K562 (cell line): ENCODE data around the gene SPIN1. TPM values are rescaled to one million over a fixed set of nuclear protein-coding genes. Genes with fewer than 3 reads are reported as not detected.

Source experiments
- ATAC-seq: fragments of 200-7000 bp; cut with Tn5 transposase; 3 replicates; pipeline ENCODE4 v1.9.1; 2020; ENCODE audit warnings: moderate library complexity
- BruUV-seq: library from RNA; stranded (reverse); fragments of 400-500 nt; replicated peaks from 2 replicates; lab custom pipeline; 2021; lab: Mats Ljungman, UMichigan
- CTCF ChIA-PET: fragments of 300-600 bp; formaldehyde crosslinking; extraction: SDS; loops from one replicate; lab custom pipeline; 2021; ENCODE audit warnings: low intra/inter-chr PET ratio; lab: Yijun Ruan, JAX
- POLR2A ChIA-PET: fragments of 300-600, 350-650 bp; sonication (Branson Sonifier 250); formaldehyde crosslinking; extraction: SDS; loops from one replicate; lab custom pipeline; 2021; ENCODE audit warnings: antibody characterized with exemption, inconsistent platforms; lab: Yijun Ruan, JAX
- DNase-seq, 4 experiments: peaks; one replicate each; pipeline versions ENCODE4 v3.0.0 to v3.0.0-alpha.2; 2011 to 2018; ENCODE audit warnings: low spot score in 3 of 4, mixed read lengths in 3 of 4; ENCODE audit errors: extremely low read depth in 1 of 4
- FAIRE-seq: peaks from 2 replicates; lab custom pipeline; 2011; peaks lifted over from hg19 to GRCh38; lab: Jason Lieb, UNC
- H2AFZ ChIP-seq: 2 replicates; pipeline ENCODE4 v1.6.0; 2011; ENCODE audit warnings: low read depth, low read length, control low read depth, inconsistent platforms
- H3K27ac ChIP-seq: fragments of 200-600 bp; 3 replicates; pipeline ENCODE4 v1.8.0; 2011; ENCODE audit warnings: low read depth, mild to moderate bottlenecking, control low read depth, inconsistent platforms, low read length, moderate library complexity, mixed read lengths; ENCODE audit errors: extremely low read depth
- H3K27me3 ChIP-seq, 2 experiments: fragments of 300-600 bp in 1 of 2; 2 replicates in 1 of 2; 3 replicates in 1 of 2; pipeline versions ENCODE4 v1.6.0 to v1.8.0; 2011; ENCODE audit warnings: inconsistent platforms in 2 of 2, low read length in 2 of 2, mild to moderate bottlenecking in 1 of 2, mixed read lengths in 1 of 2, moderate library complexity in 1 of 2; ENCODE audit not compliant: control insufficient read depth in 2 of 2, insufficient read depth in 2 of 2
- H3K36me3 ChIP-seq: fragments of 300-600 bp; 3 replicates; pipeline ENCODE4 v1.8.0; 2011; ENCODE audit warnings: mild to moderate bottlenecking, low read length, inconsistent platforms; ENCODE audit not compliant: control insufficient read depth, insufficient read depth
- H3K4me1 ChIP-seq, 2 experiments: fragments of 200-600 bp in 1 of 2; replicated peaks in 1 of 2; 2 replicates in 1 of 2; 3 replicates in 1 of 2; pipeline versions ENCODE4 v1.5.1 to v1.8.0; 2011; ENCODE audit warnings: inconsistent platforms in 2 of 2, low read length in 2 of 2, mild to moderate bottlenecking in 1 of 2, mixed read lengths in 1 of 2, moderate library complexity in 1 of 2; ENCODE audit not compliant: control insufficient read depth in 2 of 2, insufficient read depth in 2 of 2
- H3K4me2 ChIP-seq: 2 replicates; pipeline ENCODE4 v1.6.1; 2011; ENCODE audit warnings: low read length, control low read depth, inconsistent platforms, mixed read lengths; ENCODE audit not compliant: insufficient read depth
- H3K4me3 ChIP-seq: fragments of 200-600 bp; sonication (generic), shearing (Covaris generic); 2 replicates; pipeline ENCODE4 v1.5.1; 2016; ENCODE audit warnings: control low read depth, inconsistent platforms
- H3K79me2 ChIP-seq: fragments of 200-600 bp; 3 replicates; pipeline ENCODE4 v1.8.0; 2011; ENCODE audit warnings: low read length, inconsistent platforms; ENCODE audit not compliant: control insufficient read depth, insufficient read depth
- H3K9ac ChIP-seq, 2 experiments: 2 replicates each; pipeline versions ENCODE4 v1.6.0 to v1.6.1; 2011; ENCODE audit warnings: low read depth in 2 of 2, low read length in 2 of 2, control low read depth in 1 of 2, inconsistent platforms in 1 of 2, mild to moderate bottlenecking in 1 of 2, mixed read lengths in 1 of 2; ENCODE audit not compliant: insufficient read depth in 1 of 2
- H3K9me1 ChIP-seq: one replicate; pipeline ENCODE4 v1.6.0; 2011; ENCODE audit warnings: inconsistent platforms, mild to moderate bottlenecking, low read length, moderate library complexity; ENCODE audit not compliant: control insufficient read depth, insufficient read depth
- H3K9me3 ChIP-seq: replicated peaks from 2 replicates; pipeline ENCODE4 v1.5.1; 2011; ENCODE audit warnings: low read depth, low read length, inconsistent platforms; ENCODE audit not compliant: control insufficient read depth, insufficient read depth
- H4K20me1 ChIP-seq: replicated peaks from 2 replicates; pipeline ENCODE4 v1.6.1; 2011; ENCODE audit warnings: low read length, inconsistent platforms, mixed read lengths; ENCODE audit not compliant: control insufficient read depth, insufficient read depth
- EP300 ChIP-seq: IDR thresholded peaks from 2 replicates; pipeline ENCODE4 v1.6.1; 2012; ENCODE audit warnings: low read length, improper control_type of control experiment
- HDAC3 ChIP-seq: fragments of 450-650 bp; IDR thresholded peaks from 2 replicates; pipeline ENCODE4 v1.6.1; 2018; ENCODE audit warnings: borderline replicate concordance, mild to moderate bottlenecking, moderate library complexity; ENCODE audit not compliant: partially characterized antibody
- HNRNPK ChIP-seq: fragments of 200-400 bp; formaldehyde crosslinking; IDR thresholded peaks from one replicate; pipeline ENCODE4 v1.6.1; 2018; ENCODE audit warnings: mild to moderate bottlenecking, low read depth, low read length; ENCODE audit not compliant: poor library complexity, severe bottlenecking
- KAT8 ChIP-seq: fragments of 450-650 bp; IDR thresholded peaks from 2 replicates; pipeline ENCODE4 v1.6.1; 2016; ENCODE audit warnings: low read depth, mild to moderate bottlenecking
- MAFK ChIP-seq: IDR thresholded peaks from 2 replicates; pipeline ENCODE4 v1.6.1; 2011; ENCODE audit warnings: low read length, improper control_type of control experiment
- NCOA4 ChIP-seq: fragments of 450-650 bp; IDR thresholded peaks from 2 replicates; pipeline ENCODE4 v1.6.1; 2018; ENCODE audit warnings: mild to moderate bottlenecking; ENCODE audit not compliant: partially characterized antibody
- NR2C2 ChIP-seq, 2 experiments: fragments of 200-800 bp in 1 of 2; sonication (Bioruptor generic) in 1 of 2; sonication (generic) in 1 of 2; formaldehyde crosslinking in 1 of 2; IDR thresholded peaks; 2 replicates each; pipeline versions ENCODE4 v1.6.1 to v1.8.0; 2016 to 2022; ENCODE audit warnings: mild to moderate bottlenecking in 1 of 2, missing compliant biosample characterization in 1 of 2, missing genetic modification characterization in 1 of 2, missing genetic modification reagents in 1 of 2
- RB1 ChIP-seq: fragments of 450-650 bp; IDR thresholded peaks from 2 replicates; pipeline ENCODE4 v1.6.1; 2017; ENCODE audit warnings: low read depth, mild to moderate bottlenecking
- RBFOX2 ChIP-seq: fragments of 200-400 bp; formaldehyde crosslinking; IDR thresholded peaks from 2 replicates; pipeline ENCODE4 v1.6.1; 2017; ENCODE audit warnings: low read depth, mild to moderate bottlenecking, low read length, moderate library complexity
- RBM25 ChIP-seq: fragments of 200-400 bp; formaldehyde crosslinking; IDR thresholded peaks from 2 replicates; pipeline ENCODE4 v1.6.1; 2018; ENCODE audit warnings: low read length, low read depth, moderate library complexity; ENCODE audit not compliant: severe bottlenecking
- ZNF184 ChIP-seq: sonication (generic); formaldehyde crosslinking; IDR thresholded peaks from 2 replicates; pipeline ENCODE4 v1.5.0; 2020; ENCODE audit warnings: missing genetic modification reagents
- ZNF232 ChIP-seq: sonication (generic); formaldehyde crosslinking; IDR thresholded peaks from 2 replicates; pipeline ENCODE4 v1.8.0; 2022; ENCODE audit warnings: mild to moderate bottlenecking, missing genetic modification reagents
- ZNF282 ChIP-seq: sonication (generic); formaldehyde crosslinking; IDR thresholded peaks from 2 replicates; pipeline ENCODE4 v1.8.1; 2023; ENCODE audit warnings: missing genetic modification reagents
- ZNF551 ChIP-seq: fragments of 250-450 bp; sonication (Bioruptor Pico); IDR thresholded peaks from 2 replicates; pipeline ENCODE4 v1.5.0; 2021; ENCODE audit warnings: mild to moderate bottlenecking, moderate library complexity
- ZNF778 ChIP-seq: fragments of 450-650 bp; formaldehyde crosslinking; IDR thresholded peaks from 2 replicates; pipeline ENCODE4 v1.4.0; 2020; ENCODE audit warnings: mild to moderate bottlenecking, moderate library complexity
- WGBS: fragments of 100-300 bp; shearing (Covaris generic); methylation state at CpG from one replicate; pipeline ENCODE4 v1.1.6; 2016; ENCODE audit warnings: low coverage, mixed read lengths; ENCODE audit not compliant: insufficient coverage; ENCODE audit errors: missing lambda C conversion rate; 5-methylcytosine and 5-hydroxymethylcytosine counted together
- in situ Hi-C: fragments of 300-500 bp; cut with MboI; formaldehyde crosslinking; loops from 4 replicates; pipeline ENCODE4 v1.15.0; 2018; ENCODE audit warnings: inconsistent platforms, mixed read lengths
- intact Hi-C: fragments of 100-400 bp; cut with micrococcal nuclease; formaldehyde crosslinking; loops from 2 replicates; pipeline ENCODE4 v1.14.2; 2022
- polyA plus RNA-seq, 8 experiments: library from polyadenylated mRNA; depleted of rRNA in 4 of 8; stranded (reverse) in 5 of 8; unstranded in 3 of 8; fragments of >200 nt; fragmentation: Nextera tagmentation in 2 of 8; fragmentation: Illumina TruSeq in 1 of 8; extraction: Ambion mirVana in 2 of 8; extraction: Trizol in 1 of 8; gene quantifications; 2 replicates each; pipeline versions ENCODE4 v1.2.1 to v1.2.3, GENCODE V29; 2011 to 2014; ENCODE audit warnings: inconsistent platforms in 1 of 8, missing spikeins in 1 of 8
- total RNA-seq, 7 experiments: library from RNA; depleted of rRNA in 6 of 7; stranded (reverse); fragments of >200 nt in 6 of 7; fragmentation: Illumina TruSeq in 2 of 7; extraction: Trizol in 2 of 7; gene quantifications; 2 replicates each; pipeline versions ENCODE4 v1.2.1 to v1.2.3, GENCODE V29; 2011 to 2021; ENCODE audit warnings: low replicate concordance in 1 of 7

SPIN1 gene
- total and polyA plus RNA-seq, 9 of the 15 experiments (the other 6 are each of a cell fraction or from before 2014, with no cell fraction given), result 7.4 to 25.7 (median 15.6) TPM

- no peak overlapping the region for H3K4me2 ChIP-seq
- in situ Hi-C loops (no loop called here), intact Hi-C loops (no loop called here)
- ChIA-PET CTCF (no interaction called here), POLR2A (no interaction called here)
- H3K79me2 ChIP-seq, result no peaks in the 10 kb centered on the region
- H3K27ac ChIP-seq, result no peak overlapping the region
- H2AFZ ChIP-seq, result no peak overlapping the region
- WGBS, result 0% methylated on average over 1 of the region's 1 CpG
- H3K4me1 ChIP-seq, result no peaks in the 10 kb centered on the region
- no peak for FAIRE-seq
- TF ChIP-seq ZNF232 (CRISPR knock-in tag), result no peak
- no peak for TF ChIP-seq HNRNPK
- TF ChIP-seq ZNF551 (CRISPR knock-in tag), result no peak
- no peak for TF ChIP-seq NR2C2 (CRISPR knock-in tag; IDR thresholded peaks at IDR 0.05)
- TF ChIP-seq NR2C2 (tag; IDR thresholded peaks at IDR 0.05), result no peak
- no peak for TF ChIP-seq ZNF184 (CRISPR knock-in tag)
- no peak for TF ChIP-seq ZNF778
- no peak for TF ChIP-seq RBFOX2
- no peak for TF ChIP-seq RB1
- no peak for TF ChIP-seq NCOA4
- TF ChIP-seq MAFK, result no peak
- TF ChIP-seq KAT8, result no peak
- no peak for TF ChIP-seq HDAC3
- no peak for TF ChIP-seq RBM25
- TF ChIP-seq EP300, result no peak
- TF ChIP-seq ZNF282 (CRISPR knock-in tag), result no peak
- no TSS peak for BruUV-seq
- ATAC-seq, result no peak
- H3K9me1 ChIP-seq, result no peaks in the 10 kb centered on the region
- no peaks in the 10 kb centered on the region for H3K36me3 ChIP-seq
- no peaks in the 10 kb centered on the region for H3K9me3 ChIP-seq
- no peaks in the 10 kb centered on the region for H4K20me1 ChIP-seq
- no peak overlapping the region for H3K4me3 ChIP-seq
- DNase-seq, result no peak
- H3K27me3 ChIP-seq, result no peaks in the 10 kb centered on the region; a peak in 1 of 5 replicates
- no peak overlapping the region for H3K9ac ChIP-seq
These were observed 24.6 kb upstream of the SPIN1 start for GRCh38 chr9:88363661-88364060.
